SH-SY5Y (cell line): ENCODE results near the gene TRPC4AP.

ENCODE experiments used
- GATA2 ChIP-seq: IDR thresholded peaks from 2 replicates; pipeline ENCODE4 v1.6.1; 2011; ENCODE audit warnings: mild to moderate bottlenecking, low read depth, low read length
- GATA3 ChIP-seq: IDR thresholded peaks from 2 replicates; pipeline ENCODE4 v1.6.1; 2011; ENCODE audit warnings: low read depth, mild to moderate bottlenecking, low read length, moderate library complexity

GRCh38 chr20:35011589-35012226 lies 80.9 kb downstream of the TRPC4AP start:
- no peak for TF ChIP-seq GATA2
- TF ChIP-seq GATA3: no peak
